Neural progenitor cell (in vitro differentiated cells): ENCODE results near the gene RPL9. TPM values are rescaled to one million over a fixed set of nuclear protein-coding genes. Genes with fewer than 3 reads are reported as not detected.
"Not testable (repeated sequence)": the region's sequence is repeated elsewhere in the genome, so short reads cannot be mapped to it uniquely, and the experiment has no call there.

ENCODE experiments used
- DNase-seq: peaks from one replicate; pipeline ENCODE4 v3.0.0-alpha.2; 2016; ENCODE audit warnings: low spot score
- H2AFZ ChIP-seq: fragments of 200-600 bp; sonication (generic); replicated peaks from 2 replicates; pipeline ENCODE4 v1.6.1; 2016; ENCODE audit warnings: antibody characterized with exemption
- H3F3A ChIP-seq: fragments of 200-600 bp; sonication (generic); 2 replicates; pipeline ENCODE4 v1.6.1; 2016; ENCODE audit warnings: antibody characterized with exemption, low read depth
- H3K27ac ChIP-seq: fragments of 200-600 bp; sonication (generic); 2 replicates; pipeline ENCODE4 v1.5.1; 2016; ENCODE audit warnings: mild to moderate bottlenecking
- H3K27me3 ChIP-seq: fragments of 200-600 bp; sonication (generic); 2 replicates; pipeline ENCODE4 v1.6.1; 2016; ENCODE audit warnings: mild to moderate bottlenecking, moderate library complexity
- H3K36me3 ChIP-seq: fragments of 200-600 bp; sonication (generic); 2 replicates; pipeline ENCODE4 v1.5.1; 2016
- H3K4me1 ChIP-seq: fragments of 200-600 bp; sonication (generic); 2 replicates; pipeline ENCODE4 v1.6.1; 2016; ENCODE audit warnings: mixed run types
- H3K4me2 ChIP-seq: fragments of 200-600 bp; sonication (generic); 2 replicates; pipeline ENCODE4 v1.6.1; 2016
- H3K4me3 ChIP-seq: fragments of 200-600 bp; sonication (generic); 2 replicates; pipeline ENCODE4 v1.5.1; 2016
- H3K79me2 ChIP-seq: fragments of 200-600 bp; sonication (generic); 2 replicates; pipeline ENCODE4 v1.6.1; 2016; ENCODE audit warnings: low read depth
- H3K9ac ChIP-seq: fragments of 200-600 bp; sonication (generic); 2 replicates; pipeline ENCODE4 v1.6.1; 2016
- H3K9me3 ChIP-seq: fragments of 200-600 bp; sonication (generic); 2 replicates; pipeline ENCODE4 v1.5.1; 2016; ENCODE audit warnings: low read depth
- H4K20me1 ChIP-seq: fragments of 200-600 bp; sonication (generic); 2 replicates; pipeline ENCODE4 v1.6.1; 2016; ENCODE audit warnings: low read depth
- H3K27ac Mint-ChIP-seq: 3 replicates; pipeline ENCODE4 v1.8.0; 2021; ENCODE audit warnings: mixed read lengths
- H3K27me3 Mint-ChIP-seq: 2 replicates; pipeline ENCODE4 v1.8.0; 2022; ENCODE audit warnings: low read depth, mild to moderate bottlenecking, inconsistent platforms, moderate library complexity, mixed read lengths; ENCODE audit not compliant: insufficient read depth
- H3K36me3 Mint-ChIP-seq: 3 replicates; pipeline ENCODE4 v1.8.0; 2021; ENCODE audit warnings: mixed read lengths
- H3K4me1 Mint-ChIP-seq: 3 replicates; pipeline ENCODE4 v1.8.0; 2021; ENCODE audit warnings: mixed read lengths
- H3K4me3 Mint-ChIP-seq: 3 replicates; pipeline ENCODE4 v1.8.0; 2021; ENCODE audit warnings: mild to moderate bottlenecking, moderate library complexity, mixed read lengths
- H3K9me3 Mint-ChIP-seq: 3 replicates; pipeline ENCODE4 v1.8.0; 2020; ENCODE audit warnings: mixed read lengths
- CTCF ChIP-seq: fragments of 200-600 bp; sonication (generic); IDR thresholded peaks from 2 replicates; pipeline ENCODE4 v1.5.1; 2017; ENCODE audit warnings: antibody characterized with exemption, mild to moderate bottlenecking
- EZH2 ChIP-seq: fragments of 200-600 bp; sonication (generic); IDR thresholded peaks from 2 replicates; pipeline ENCODE4 v1.6.1; 2017; ENCODE audit warnings: antibody characterized with exemption, mild to moderate bottlenecking, moderate library complexity
- EZH2phosphoT487 ChIP-seq: fragments of 200-600 bp; sonication (generic); IDR thresholded peaks from 2 replicates; pipeline ENCODE4 v1.6.1; 2017; ENCODE audit warnings: antibody characterized with exemption
- total RNA-seq: library from RNA; depleted of rRNA; stranded (reverse); fragments of >200 nt; gene quantifications from 2 replicates; pipeline ENCODE4 v1.2.3, GENCODE V29; 2015; ENCODE audit warnings: low replicate concordance

RPL9 gene
- 4,656 and 6,671 TPM in 2 replicates for total RNA-seq

- peak within 1 kb of the TSS; percentile 96 for H3K27ac ChIP-seq
- peak within 1 kb of the TSS; percentile 77 for H3K4me3 ChIP-seq
- peak within 1 kb of the TSS; percentile 99 for H3K4me3 Mint-ChIP-seq
- H3K36me3 Mint-ChIP-seq = peaks cover 29% of the 10 kb centered on the region
- H3K9ac ChIP-seq = peak within 1 kb of the TSS; percentile 99
- peak within 1 kb of the TSS; percentile 86 for H2AFZ ChIP-seq
- H3K4me2 ChIP-seq = peak within 1 kb of the TSS; percentile 84
- TF ChIP-seq EZH2phosphoT487 (no peak), EZH2 (peak; percentile 33), CTCF (no peak)
- H3K27me3 Mint-ChIP-seq = no peaks in the 10 kb centered on the region
- H3K9me3 ChIP-seq = no peaks in the 10 kb centered on the region
- peaks cover 20% of the 10 kb centered on the region for H3K4me1 ChIP-seq
- H3K27me3 ChIP-seq = no peaks in the 10 kb centered on the region
- peaks cover 47% of the 10 kb centered on the region for H4K20me1 ChIP-seq
- H3K79me2 ChIP-seq = peaks cover 72% of the 10 kb centered on the region
- H3F3A ChIP-seq = peaks cover 62% of the 10 kb centered on the region
- peaks cover 34% of the 10 kb centered on the region for H3K36me3 ChIP-seq
- peaks cover 17% of the 10 kb centered on the region for H3K4me1 Mint-ChIP-seq
- no peaks in the 10 kb centered on the region for H3K9me3 Mint-ChIP-seq
- DNase-seq = peak; percentile 99
- H3K27ac Mint-ChIP-seq = peak within 1 kb of the TSS; percentile 99
Observed at GRCh38 chr4:39458505-39459300, at the start of gene RPL9, which contains the start of gene LIAS. Gene RPL9 (minus strand): TSS chr4:39458922. CDS start chr4:39458439, 483 bp downstream. Gene LIAS (plus strand): TSS chr4:39459056. CDS start chr4:39459118, 62 bp downstream.

GRCh38 chr4:39505581-39505980, 46.9 kb upstream of the RPL9 start:
- no peak overlapping the region for H3K27ac ChIP-seq
- H3K4me1 Mint-ChIP-seq = no peaks in the 10 kb centered on the region

GRCh38 chr4:39504538-39504937, 45.8 kb upstream of the RPL9 start:
- Histone ChIP-seq H3K36me3 (peaks cover 48% of the 10 kb centered on the region), H3K9me3 (no peaks in the 10 kb centered on the region)
- H3K9me3 Mint-ChIP-seq = no peaks in the 10 kb centered on the region

More at GRCh38 chr4:39505581-39505980, 46.9 kb upstream of the RPL9 start:
- Mint-ChIP-seq H3K36me3 (peaks cover 31% of the 10 kb centered on the region), H3K27ac (no peak overlapping the region), H3K9me3 (no peaks in the 10 kb centered on the region), H3K4me3 (no peak overlapping the region), H3K27me3 (peaks cover 2% of the 10 kb centered on the region)
- no peak overlapping the region for H3K4me2 ChIP-seq
- no peaks in the 10 kb centered on the region for H3K79me2 ChIP-seq
- no peaks in the 10 kb centered on the region for H3K27me3 ChIP-seq
- H3K4me3 ChIP-seq = no peak overlapping the region
- peaks cover 11% of the 10 kb centered on the region for H3F3A ChIP-seq
- peaks cover 55% of the 10 kb centered on the region for H3K36me3 ChIP-seq
- no peaks in the 10 kb centered on the region for H3K4me1 ChIP-seq
- no peak for TF ChIP-seq CTCF
- TF ChIP-seq EZH2 = no peak
- no peak for TF ChIP-seq EZH2phosphoT487
- no peaks in the 10 kb centered on the region for H3K9me3 ChIP-seq
- H3K9ac ChIP-seq = no peak overlapping the region
- no peaks in the 10 kb centered on the region for H4K20me1 ChIP-seq
- H2AFZ ChIP-seq = no peak overlapping the region
- no peak for DNase-seq

GRCh38 chr4:39502664-39503035, 43.9 kb upstream of the RPL9 start:
- Histone ChIP-seq H3K36me3 (peaks cover 41% of the 10 kb centered on the region), H3F3A (peaks cover 35% of the 10 kb centered on the region)
- H3K4me3 ChIP-seq, H3K4me1 Mint-ChIP-seq, H2AFZ ChIP-seq, H3K27ac Mint-ChIP-seq, H3K9me3 ChIP-seq, H3K79me2 ChIP-seq, H3K9me3 Mint-ChIP-seq, H3K27me3 Mint-ChIP-seq, H3K27me3 ChIP-seq, H3K4me3 Mint-ChIP-seq, H3K4me2 ChIP-seq, H3K4me1 ChIP-seq, H4K20me1 ChIP-seq, H3K27ac ChIP-seq, H3K9ac ChIP-seq, DNase-seq: not testable (repeated sequence)
- H3K36me3 Mint-ChIP-seq = peaks cover 28% of the 10 kb centered on the region

More at GRCh38 chr4:39504538-39504937, 45.8 kb upstream of the RPL9 start:
- Histone ChIP-seq H3K4me2 (no peak overlapping the region), H3K27ac (no peak overlapping the region), H3K79me2 (no peaks in the 10 kb centered on the region), H3F3A (peaks cover 16% of the 10 kb centered on the region), H3K4me3 (no peak overlapping the region), H3K9ac (no peak overlapping the region), H2AFZ (no peak overlapping the region), H3K4me1 (no peaks in the 10 kb centered on the region), H4K20me1 (no peaks in the 10 kb centered on the region), H3K27me3 (no peaks in the 10 kb centered on the region)
- no peak for DNase-seq
- Mint-ChIP-seq H3K4me1 (no peaks in the 10 kb centered on the region), H3K27ac (no peak overlapping the region), H3K27me3 (peaks cover 2% of the 10 kb centered on the region), H3K36me3 (peaks cover 29% of the 10 kb centered on the region), H3K4me3 (no peak overlapping the region)
- no peak for TF ChIP-seq EZH2phosphoT487
- TF ChIP-seq EZH2 = no peak
